NCI-H1092 (cell line): ENCODE results near the gene TOX2.

Experiments
- DNase-seq: peaks from one replicate; lab custom pipeline; 2025; lab: John Stamatoyannopoulos, UW

Gene TOX2

GRCh38 chr20:44104798-44105517 lies 190.3 kb downstream of the TOX2 start:
- DNase-seq = peak; percentile 14

GRCh38 chr20:44106615-44107014 lies 192.0 kb downstream of the TOX2 start:
- DNase-seq = no peak

- DNase-seq = no peak
Measured at GRCh38 chr20:44109951-44110361, 195.3 kb downstream of the TOX2 start.

GRCh38 chr20:44110816-44111568 lies 196.3 kb downstream of the TOX2 start:
- no peak for DNase-seq

- DNase-seq = no peak
Measured at GRCh38 chr20:44111712-44112335, 197.2 kb downstream of the TOX2 start.

- no peak for DNase-seq
Measured at GRCh38 chr20:44112456-44112855, 197.8 kb downstream of the TOX2 start.

- DNase-seq = no peak
Measured at GRCh38 chr20:44112889-44113617, 198.4 kb downstream of the TOX2 start.

GRCh38 chr20:44113618-44114376 lies 199.1 kb downstream of the TOX2 start:
- DNase-seq = no peak

- DNase-seq = no peak
Measured at GRCh38 chr20:44115181-44115580, 200.5 kb downstream of the TOX2 start.

GRCh38 chr20:44115762-44116644 lies 201.4 kb downstream of the TOX2 start:
- no peak for DNase-seq

GRCh38 chr20:44117296-44118184 lies 202.9 kb downstream of the TOX2 start:
- no peak for DNase-seq

GRCh38 chr20:44118185-44119033 lies 203.8 kb downstream of the TOX2 start:
- DNase-seq = no peak
